22Rv1 (cell line): ENCODE measurements around the gene NOXO1.
A peak's percentile ranks its signal among the peaks of the same experiment; 100 is the strongest.

Experiments used
- ZFX ChIP-seq: fragments of 450-650 bp; IDR thresholded peaks from 2 replicates; pipeline ENCODE4 v1.6.1; 2017; ENCODE audit warnings: antibody characterized with exemption, borderline replicate concordance
- TF ChIP-seq, protein P1 (sequence below): fragments of 450-650 bp; IDR thresholded peaks from 2 replicates; pipeline ENCODE4 v1.5.1; 2017; ENCODE audit warnings: mild to moderate bottlenecking

DNA sequence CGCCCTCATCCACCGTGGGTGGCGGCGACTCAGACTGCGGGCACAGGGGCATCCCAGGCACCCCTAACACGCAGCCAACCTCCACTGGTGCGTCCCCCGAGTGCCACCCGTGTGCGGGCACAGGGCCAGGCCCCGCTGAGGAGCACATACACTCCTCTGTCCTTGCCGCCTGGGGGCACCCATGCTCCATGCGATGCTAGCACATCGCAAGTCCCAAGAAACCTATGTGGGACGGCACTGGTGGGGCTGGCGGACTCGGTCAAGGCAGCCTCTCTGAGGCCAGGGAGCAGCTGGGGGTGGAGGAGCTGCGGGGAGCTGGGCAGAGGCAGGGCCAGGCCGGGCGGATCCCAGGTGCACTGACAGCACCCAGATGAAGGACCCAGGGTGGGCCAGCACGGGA is 24.4 kb upstream of the NOXO1 start:
- TF ChIP-seq, protein P1, sequence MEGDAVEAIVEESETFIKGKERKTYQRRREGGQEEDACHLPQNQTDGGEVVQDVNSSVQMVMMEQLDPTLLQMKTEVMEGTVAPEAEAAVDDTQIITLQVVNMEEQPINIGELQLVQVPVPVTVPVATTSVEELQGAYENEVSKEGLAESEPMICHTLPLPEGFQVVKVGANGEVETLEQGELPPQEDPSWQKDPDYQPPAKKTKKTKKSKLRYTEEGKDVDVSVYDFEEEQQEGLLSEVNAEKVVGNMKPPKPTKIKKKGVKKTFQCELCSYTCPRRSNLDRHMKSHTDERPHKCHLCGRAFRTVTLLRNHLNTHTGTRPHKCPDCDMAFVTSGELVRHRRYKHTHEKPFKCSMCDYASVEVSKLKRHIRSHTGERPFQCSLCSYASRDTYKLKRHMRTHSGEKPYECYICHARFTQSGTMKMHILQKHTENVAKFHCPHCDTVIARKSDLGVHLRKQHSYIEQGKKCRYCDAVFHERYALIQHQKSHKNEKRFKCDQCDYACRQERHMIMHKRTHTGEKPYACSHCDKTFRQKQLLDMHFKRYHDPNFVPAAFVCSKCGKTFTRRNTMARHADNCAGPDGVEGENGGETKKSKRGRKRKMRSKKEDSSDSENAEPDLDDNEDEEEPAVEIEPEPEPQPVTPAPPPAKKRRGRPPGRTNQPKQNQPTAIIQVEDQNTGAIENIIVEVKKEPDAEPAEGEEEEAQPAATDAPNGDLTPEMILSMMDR: peak; percentile 6; the same call in 1 of the 2 replicates
- no peak for TF ChIP-seq ZFX
